Middle frontal gyrus (tissue), 1 donor: ENCODE data around the gene C18orf63.

Experiments used
- DNase-seq: peaks from one replicate; pipeline ENCODE4 v3.0.0-alpha.2; 2015; ENCODE audit warnings: low spot score; ENCODE audit errors: extremely low spot score

The C18orf63 gene

GRCh38 chr18:74407888-74408287, 92.2 kb downstream of the C18orf63 start:
- DNase-seq, result no peak
